Uterus (tissue), 2 donors: ENCODE results near the gene RDM1.

Experiments
- CTCF ChIP-seq, 4 experiments: fragments of 200-600 bp in 2 of 4; fragments of 450-650 bp in 2 of 4; sonication (generic) in 2 of 4; IDR thresholded peaks; one replicate each; pipeline ENCODE4 v1.5.1; 2016 to 2019; ENCODE audit warnings: antibody characterized with exemption in 4 of 4, mild to moderate bottlenecking in 2 of 4, moderate library complexity in 1 of 4
- POLR2A ChIP-seq, 2 donors: fragments of 450-650 bp; IDR thresholded peaks; one replicate each; pipeline ENCODE4 v1.6.1; 2016; ENCODE audit warnings: antibody characterized with exemption in 2 of 2, mild to moderate bottlenecking in 1 of 2, moderate library complexity in 1 of 2

DNA sequence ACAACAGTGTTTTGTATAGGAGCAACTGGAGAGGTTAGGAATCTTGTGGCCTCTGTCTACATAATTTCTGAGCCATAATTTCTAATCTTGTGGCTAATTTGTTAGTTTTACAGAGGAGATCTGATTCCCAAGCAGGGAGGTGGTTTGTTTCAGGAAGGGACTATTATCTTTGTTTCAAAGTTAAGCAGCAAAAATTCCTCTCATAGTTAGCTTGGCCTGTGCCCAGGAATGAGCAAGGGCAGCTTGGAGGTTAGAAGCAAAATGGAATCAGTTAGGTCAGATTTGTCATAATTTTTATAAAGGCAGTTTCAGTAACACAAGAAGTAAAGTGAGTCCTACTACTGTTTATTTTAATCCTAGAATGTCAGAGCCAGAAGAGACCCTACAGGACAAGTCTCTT, 2.0 kb upstream of the RDM1 start:
- TF ChIP-seq CTCF (IDR thresholded peaks at IDR 0.05) (no peak), POLR2A (IDR thresholded peaks at IDR 0.05) (no peak)
